ENCODE data around the gene RXRG. TPM values are rescaled to one million over a fixed set of nuclear protein-coding genes. Genes with fewer than 3 reads are reported as not detected.

Gene RXRG
- total RNA-seq, 6 experiments from 2014 or later: 0.26 to 0.32 TPM; not detected in 4

DNA sequence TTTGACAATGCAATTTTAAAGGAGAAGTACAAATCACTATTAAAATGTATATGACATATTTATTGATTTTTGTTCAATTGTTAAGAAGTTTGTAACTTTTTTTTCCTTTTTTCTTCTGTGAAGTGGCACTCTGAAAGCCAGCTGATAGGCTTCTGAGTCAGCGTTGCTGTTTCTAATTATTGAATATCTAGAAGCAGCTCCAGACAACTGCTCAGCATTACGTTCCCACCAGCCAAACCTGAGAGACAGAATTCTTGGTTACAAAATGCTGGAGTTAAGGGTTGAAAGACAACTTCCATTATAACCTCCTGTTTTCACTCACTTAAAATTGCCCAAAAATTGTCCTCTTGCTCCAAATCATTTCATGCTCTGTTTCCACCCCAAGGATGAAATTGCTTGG lies 57.0 kb downstream of the RXRG start:
- no peak for TF ChIP-seq POLR2A (IDR thresholded peaks at IDR 0.05)
- TF ChIP-seq, protein P1, sequence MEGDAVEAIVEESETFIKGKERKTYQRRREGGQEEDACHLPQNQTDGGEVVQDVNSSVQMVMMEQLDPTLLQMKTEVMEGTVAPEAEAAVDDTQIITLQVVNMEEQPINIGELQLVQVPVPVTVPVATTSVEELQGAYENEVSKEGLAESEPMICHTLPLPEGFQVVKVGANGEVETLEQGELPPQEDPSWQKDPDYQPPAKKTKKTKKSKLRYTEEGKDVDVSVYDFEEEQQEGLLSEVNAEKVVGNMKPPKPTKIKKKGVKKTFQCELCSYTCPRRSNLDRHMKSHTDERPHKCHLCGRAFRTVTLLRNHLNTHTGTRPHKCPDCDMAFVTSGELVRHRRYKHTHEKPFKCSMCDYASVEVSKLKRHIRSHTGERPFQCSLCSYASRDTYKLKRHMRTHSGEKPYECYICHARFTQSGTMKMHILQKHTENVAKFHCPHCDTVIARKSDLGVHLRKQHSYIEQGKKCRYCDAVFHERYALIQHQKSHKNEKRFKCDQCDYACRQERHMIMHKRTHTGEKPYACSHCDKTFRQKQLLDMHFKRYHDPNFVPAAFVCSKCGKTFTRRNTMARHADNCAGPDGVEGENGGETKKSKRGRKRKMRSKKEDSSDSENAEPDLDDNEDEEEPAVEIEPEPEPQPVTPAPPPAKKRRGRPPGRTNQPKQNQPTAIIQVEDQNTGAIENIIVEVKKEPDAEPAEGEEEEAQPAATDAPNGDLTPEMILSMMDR (IDR thresholded peaks at IDR 0.05): no peak
- DNase-seq (no peak), ATAC-seq (no peak)
- H3K9me3 ChIP-seq: no peaks in the 10 kb centered on the region
- H3K4me1 ChIP-seq: no peaks in the 10 kb centered on the region
- 68% methylated on average over 2 of the region's 2 CpGs for WGBS (ENCODE audit: insufficient coverage, low coverage, low lambda C conversion rate, missing lambda C conversion rate)
- no peaks in the 10 kb centered on the region for H3K27me3 ChIP-seq
- H3K36me3 ChIP-seq: no peaks in the 10 kb centered on the region
- no peak overlapping the region for H3K27ac ChIP-seq
- intact Hi-C loops (cut with DNase I): no loop called here
- no peak overlapping the region for H3K4me3 ChIP-seq

DNA sequence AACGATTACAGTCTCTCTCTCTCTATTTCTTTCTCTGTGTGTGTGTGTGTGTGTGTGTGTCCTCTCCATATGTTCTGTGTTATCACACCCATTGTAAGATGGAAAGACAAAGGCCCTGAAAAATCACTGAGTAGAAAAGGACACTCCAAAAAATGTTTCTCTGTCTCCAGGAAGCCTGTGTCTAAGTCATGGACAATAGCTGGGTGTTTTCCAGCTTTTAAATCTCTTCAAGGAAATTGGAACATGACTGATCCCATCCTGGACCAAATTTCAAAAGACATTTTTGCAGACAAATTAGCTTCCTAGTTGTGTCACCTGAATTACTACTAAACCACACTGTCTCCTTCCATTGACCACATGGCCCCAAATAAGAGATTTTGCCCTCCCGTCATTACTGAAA lies 57.4 kb downstream of the RXRG start:
- no peak for DNase-seq
- Histone ChIP-seq H3K27ac (no peak overlapping the region), H3K4me3 (no peak overlapping the region), H3K27me3 (no peaks in the 10 kb centered on the region), H3K36me3 (no peaks in the 10 kb centered on the region), H3K4me1 (no peaks in the 10 kb centered on the region), H3K9me3 (no peaks in the 10 kb centered on the region)
- intact Hi-C loops (cut with DNase I): no loop called here
- no peak for TF ChIP-seq POLR2A (IDR thresholded peaks at IDR 0.05)
- TF ChIP-seq, protein P1 (IDR thresholded peaks at IDR 0.05): no peak
- peak in 1 of 4 donors; percentile 25 for ATAC-seq
- WGBS (ENCODE audit: insufficient coverage, low coverage, low lambda C conversion rate, missing lambda C conversion rate): 64% methylated on average over 2 of the region's 2 CpGs

DNA sequence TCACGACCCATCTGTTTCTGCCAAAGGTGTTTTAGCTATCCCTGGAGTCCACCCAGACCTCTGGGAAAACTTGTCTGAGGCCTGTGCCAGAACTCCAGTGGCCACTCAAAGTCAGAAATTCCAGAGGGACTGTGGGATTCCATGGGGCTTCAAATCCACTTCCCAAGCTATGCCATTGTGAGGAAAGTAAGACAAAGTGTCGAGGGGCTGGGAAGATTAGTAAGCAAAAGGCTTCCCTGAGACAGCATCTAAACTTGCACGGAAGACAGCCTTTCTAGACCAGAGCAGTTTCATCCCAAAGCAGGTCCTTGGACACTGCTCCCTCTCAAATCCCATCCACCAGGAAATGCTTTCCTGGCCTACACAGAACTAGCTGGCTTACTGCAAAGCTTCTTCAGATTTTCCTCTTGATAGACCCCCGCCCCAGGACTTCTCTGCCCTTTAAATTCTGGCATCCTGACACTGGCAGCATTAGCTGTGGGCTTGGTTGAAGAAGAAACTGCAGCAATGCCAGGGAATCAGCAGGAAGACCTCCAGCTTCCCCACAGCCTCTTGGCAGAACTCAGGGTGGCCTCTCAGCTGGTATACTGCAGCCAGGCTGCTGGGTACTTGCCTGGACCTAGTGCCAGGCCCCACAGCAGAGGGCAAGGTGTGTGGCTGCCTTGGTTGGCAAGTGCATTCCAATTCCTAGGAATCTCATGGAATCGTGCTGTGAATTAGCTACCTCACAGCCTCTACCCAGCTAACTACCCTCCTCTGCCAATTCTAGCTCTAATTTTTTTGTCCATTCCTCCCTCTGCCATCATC lies 61.1 kb downstream of the RXRG start:
- no peak for TF ChIP-seq POLR2A (IDR thresholded peaks at IDR 0.05)
- TF ChIP-seq, protein P1 (IDR thresholded peaks at IDR 0.05): no peak
- intact Hi-C loops (cut with DNase I): no loop called here
- Histone ChIP-seq H3K9me3 (no peaks in the 10 kb centered on the region), H3K27ac (no peak overlapping the region), H3K4me1 (no peaks in the 10 kb centered on the region), H3K4me3 (no peak overlapping the region), H3K36me3 (no peaks in the 10 kb centered on the region), H3K27me3 (no peaks in the 10 kb centered on the region)
- DNase-seq (no peak), ATAC-seq (no peak)
- WGBS (ENCODE audit: insufficient coverage, low coverage, low lambda C conversion rate, missing lambda C conversion rate): 53% methylated on average over 4 of the region's 5 CpGs

DNA sequence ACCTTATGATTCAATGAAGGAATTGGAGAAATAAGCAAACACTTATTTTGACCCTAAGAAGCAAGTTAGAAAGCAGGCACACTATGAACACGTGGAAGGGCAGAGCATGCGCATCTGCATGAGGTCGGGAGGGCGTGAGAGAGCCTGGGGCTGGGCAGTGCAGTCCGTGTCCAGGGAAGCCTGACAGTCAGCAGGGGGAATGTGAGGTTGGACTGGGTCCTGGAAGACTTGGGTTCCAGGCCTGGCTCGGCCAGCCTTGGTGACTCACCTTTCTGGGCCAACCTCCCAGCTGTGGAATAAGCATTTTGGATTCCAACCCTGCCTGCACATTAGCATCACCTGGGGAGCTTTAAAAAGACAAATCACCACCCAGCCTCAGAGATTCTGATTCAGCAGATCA lies 61.9 kb downstream of the RXRG start:
- Histone ChIP-seq H3K4me3 (no peak overlapping the region), H3K27me3 (no peaks in the 10 kb centered on the region), H3K36me3 (no peaks in the 10 kb centered on the region), H3K4me1 (no peaks in the 10 kb centered on the region), H3K9me3 (no peaks in the 10 kb centered on the region), H3K27ac (no peak overlapping the region)
- intact Hi-C loops (cut with DNase I): no loop called here
- no peak for TF ChIP-seq POLR2A (IDR thresholded peaks at IDR 0.05)
- TF ChIP-seq, protein P1 (IDR thresholded peaks at IDR 0.05): no peak
- ATAC-seq (peak in 1 of 4 donors; percentile 58), DNase-seq (no peak)
- WGBS (ENCODE audit: insufficient coverage, low coverage, low lambda C conversion rate, missing lambda C conversion rate): 57% methylated on average over 2 of the region's 6 CpGs

Measured in right lobe of liver (tissue), 6 donors.